Measurements from ENCODE around the gene VSX2. TPM values are rescaled to one million over a fixed set of nuclear protein-coding genes. Genes with fewer than 3 reads are reported as not detected.

VSX2 gene
- total RNA-seq = not detected

DNA sequence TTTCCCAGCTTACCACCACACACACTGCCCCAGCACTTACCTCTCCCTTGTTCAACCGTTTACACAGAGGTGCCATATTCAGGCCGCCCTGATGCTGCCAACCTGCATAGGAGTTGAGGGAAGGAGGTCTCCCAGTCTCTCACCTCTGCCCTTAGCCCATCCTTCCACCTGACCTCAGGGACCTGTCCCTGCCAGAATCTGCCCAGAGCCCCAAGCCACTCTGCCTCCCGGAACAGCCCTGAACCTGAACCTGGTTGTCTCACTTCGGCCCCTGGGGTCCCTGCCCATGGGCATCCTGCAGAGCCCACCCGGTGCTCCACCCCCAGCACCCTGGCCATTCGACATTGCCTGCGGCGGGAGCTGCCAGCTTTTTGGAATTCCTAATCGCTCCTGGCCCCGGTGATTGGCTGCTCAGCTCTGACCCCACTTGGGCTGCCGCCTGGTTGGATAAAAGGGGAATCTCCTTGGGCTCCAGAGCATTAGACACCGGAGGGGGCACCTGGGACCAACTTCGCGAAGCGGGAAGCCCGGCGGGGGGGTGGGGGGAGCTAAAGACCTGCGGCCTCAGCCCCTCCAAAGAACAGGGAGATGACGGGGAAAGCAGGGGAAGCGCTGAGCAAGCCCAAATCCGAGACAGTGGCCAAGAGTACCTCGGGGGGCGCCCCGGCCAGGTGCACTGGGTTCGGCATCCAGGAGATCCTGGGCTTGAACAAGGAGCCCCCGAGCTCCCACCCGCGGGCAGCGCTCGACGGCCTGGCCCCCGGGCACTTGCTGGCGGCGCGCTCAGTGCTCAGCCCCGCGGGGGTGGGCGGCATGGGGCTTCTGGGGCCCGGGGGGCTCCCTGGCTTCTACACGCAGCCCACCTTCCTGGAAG, at the start of gene VSX2:
Gene VSX2, plus strand, starts transcription at position 476 of the 874 bp plus-strand sequence. Its CDS starts 113 bp downstream, at position 589.
- H3K9me3 Mint-ChIP-seq (ENCODE audit: insufficient read depth) = no peaks in the 10 kb centered on the region
- no peak within 1 kb of the TSS for H3K27ac Mint-ChIP-seq
- POLR2A ChIA-PET = interaction anchor here (0.6 kb wide), 2 partner anchors 40 to 325 kb away, joined by 3 read pairs; no protein-coding TSS in a partner anchor
- H3K4me3 Mint-ChIP-seq = no peak within 1 kb of the TSS
- H3K36me3 Mint-ChIP-seq (ENCODE audit: low read depth) = no peaks in the 10 kb centered on the region
- H3K4me1 Mint-ChIP-seq (ENCODE audit: low read depth) = peaks cover 13% of the 10 kb centered on the region
- ATAC-seq (no peak), DNase-seq (no peak)
- H3K27me3 Mint-ChIP-seq (ENCODE audit: low read depth) = peaks cover 68% of the 10 kb centered on the region
- CTCF ChIA-PET = interaction anchor here (1.4 to 2.7 kb wide), 2 partner anchors 12 to 18 kb away, joined by 4 to 10 read pairs; no protein-coding TSS in a partner anchor

DNA sequence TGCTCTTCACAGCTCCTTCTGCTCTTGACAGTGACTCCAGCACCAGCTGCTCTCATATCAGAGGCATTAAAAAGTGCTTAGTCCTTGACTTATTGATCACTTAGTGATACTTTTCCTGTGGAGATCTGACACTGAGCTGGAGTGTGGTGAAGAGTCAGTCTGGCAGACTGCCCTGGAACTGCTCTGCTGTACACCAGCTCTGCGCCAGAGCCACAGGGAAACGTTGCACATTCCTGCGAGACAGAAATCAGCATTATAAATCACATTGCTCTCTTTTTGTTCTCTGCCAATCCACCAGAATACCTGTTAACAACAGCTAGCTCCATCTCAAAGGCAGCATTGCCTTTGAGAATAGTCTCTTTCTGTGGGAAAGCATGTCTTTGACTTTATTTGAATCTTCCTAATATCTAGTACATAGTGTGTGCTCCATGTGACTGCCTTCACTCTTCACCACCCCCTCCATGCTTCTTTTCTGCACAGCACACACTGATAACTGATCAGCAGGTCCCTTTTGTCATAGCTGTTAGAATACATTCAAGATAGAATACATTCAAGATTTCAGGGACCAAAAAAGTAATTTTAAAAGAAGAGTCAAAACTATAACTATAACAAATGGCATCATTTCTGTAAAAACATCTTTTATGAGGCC, 48.2 kb upstream of the VSX2 start:
- no peak overlapping the region for H3K27ac Mint-ChIP-seq
- ChIA-PET POLR2A (no interaction called here), CTCF (interaction anchor here (0.8 kb wide), 1 partner anchor 79 kb away, joined by 3 read pairs; no protein-coding TSS in a partner anchor)
- no peak overlapping the region for H3K4me3 Mint-ChIP-seq
- DNase-seq (no peak), ATAC-seq (no peak)
- H3K9me3 Mint-ChIP-seq (ENCODE audit: insufficient read depth) = no peaks in the 10 kb centered on the region
- no peaks in the 10 kb centered on the region for H3K36me3 Mint-ChIP-seq (ENCODE audit: low read depth)
- H3K27me3 Mint-ChIP-seq (ENCODE audit: low read depth) = no peaks in the 10 kb centered on the region
- no peaks in the 10 kb centered on the region for H3K4me1 Mint-ChIP-seq (ENCODE audit: low read depth)

DNA sequence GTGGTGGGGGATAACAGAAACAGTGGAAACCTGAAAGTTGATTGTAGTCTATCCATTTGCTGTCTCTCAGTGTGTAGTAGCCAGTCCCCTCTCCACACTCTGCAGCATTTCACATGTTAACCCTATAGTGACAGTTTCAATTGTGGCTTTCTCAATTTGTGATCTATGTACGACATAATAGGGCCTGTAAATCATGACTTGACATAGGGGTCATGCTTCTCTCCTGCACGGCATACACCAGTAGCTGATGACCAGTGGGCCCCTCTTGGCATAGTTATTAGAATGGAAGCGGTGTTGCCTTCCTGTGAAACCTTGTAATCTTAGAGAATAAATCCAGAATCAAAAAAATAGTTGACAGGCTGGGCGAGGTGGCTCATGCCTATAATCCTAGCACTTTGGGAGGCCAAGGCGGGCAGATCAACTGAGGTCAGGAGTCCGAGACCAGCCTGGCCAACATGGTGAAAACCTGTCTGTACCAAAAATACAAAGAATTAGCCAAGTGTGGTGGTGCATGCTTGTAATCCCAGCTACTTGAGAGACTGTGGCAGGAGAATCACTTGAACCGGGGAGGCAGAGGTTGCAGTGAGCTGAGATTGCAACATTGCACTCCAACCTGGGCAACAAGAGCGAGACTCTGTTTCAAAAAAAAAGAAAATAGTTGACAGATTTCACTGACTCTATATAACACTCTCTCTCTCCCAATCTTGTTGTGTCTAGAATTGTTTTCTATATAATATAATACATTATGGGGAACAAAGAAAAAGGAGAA, 44.6 kb upstream of the VSX2 start:
- no peak overlapping the region for H3K27ac Mint-ChIP-seq
- H3K27me3 Mint-ChIP-seq (ENCODE audit: low read depth) = no peaks in the 10 kb centered on the region
- H3K9me3 Mint-ChIP-seq (ENCODE audit: insufficient read depth) = no peaks in the 10 kb centered on the region
- ChIA-PET CTCF (interaction anchor here (1.2 kb wide), 1 partner anchor 22 kb away, joined by 4 read pairs; no protein-coding TSS in a partner anchor), POLR2A (no interaction called here)
- no peak for ATAC-seq
- no peak overlapping the region for H3K4me3 Mint-ChIP-seq
- no peak for DNase-seq
- H3K4me1 Mint-ChIP-seq (ENCODE audit: low read depth) = no peaks in the 10 kb centered on the region
- H3K36me3 Mint-ChIP-seq (ENCODE audit: low read depth) = no peaks in the 10 kb centered on the region

DNA sequence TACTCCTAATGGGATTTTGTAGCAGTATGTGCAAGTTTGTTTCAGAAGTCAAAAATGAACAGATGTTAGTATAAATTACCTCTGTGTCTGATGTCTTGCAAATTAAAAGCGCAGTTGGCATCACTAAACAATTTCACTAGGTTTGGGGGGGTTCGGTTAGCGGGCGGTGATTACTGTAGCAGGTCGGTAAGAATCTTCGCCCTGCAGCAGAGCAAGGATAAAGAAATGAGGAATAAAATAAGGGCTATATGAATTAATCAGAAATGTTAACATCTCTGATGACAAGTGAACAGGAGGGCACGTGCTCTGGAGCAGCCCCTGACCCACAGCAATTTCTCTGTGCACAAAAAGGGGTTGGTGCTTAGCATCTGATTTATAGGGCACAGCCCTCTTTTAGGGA, 43.6 kb upstream of the VSX2 start:
- Mint-ChIP-seq H3K27me3 (ENCODE audit: low read depth) (no peaks in the 10 kb centered on the region), H3K36me3 (ENCODE audit: low read depth) (no peaks in the 10 kb centered on the region), H3K4me1 (ENCODE audit: low read depth) (no peaks in the 10 kb centered on the region), H3K4me3 (no peak overlapping the region), H3K27ac (no peak overlapping the region), H3K9me3 (ENCODE audit: insufficient read depth) (no peaks in the 10 kb centered on the region)
- CTCF ChIA-PET = interaction anchor here (1.2 kb wide), 1 partner anchor 21 kb away, joined by 4 read pairs; no protein-coding TSS in a partner anchor
- ATAC-seq (no peak), DNase-seq (no peak)
- POLR2A ChIA-PET = no interaction called here

DNA sequence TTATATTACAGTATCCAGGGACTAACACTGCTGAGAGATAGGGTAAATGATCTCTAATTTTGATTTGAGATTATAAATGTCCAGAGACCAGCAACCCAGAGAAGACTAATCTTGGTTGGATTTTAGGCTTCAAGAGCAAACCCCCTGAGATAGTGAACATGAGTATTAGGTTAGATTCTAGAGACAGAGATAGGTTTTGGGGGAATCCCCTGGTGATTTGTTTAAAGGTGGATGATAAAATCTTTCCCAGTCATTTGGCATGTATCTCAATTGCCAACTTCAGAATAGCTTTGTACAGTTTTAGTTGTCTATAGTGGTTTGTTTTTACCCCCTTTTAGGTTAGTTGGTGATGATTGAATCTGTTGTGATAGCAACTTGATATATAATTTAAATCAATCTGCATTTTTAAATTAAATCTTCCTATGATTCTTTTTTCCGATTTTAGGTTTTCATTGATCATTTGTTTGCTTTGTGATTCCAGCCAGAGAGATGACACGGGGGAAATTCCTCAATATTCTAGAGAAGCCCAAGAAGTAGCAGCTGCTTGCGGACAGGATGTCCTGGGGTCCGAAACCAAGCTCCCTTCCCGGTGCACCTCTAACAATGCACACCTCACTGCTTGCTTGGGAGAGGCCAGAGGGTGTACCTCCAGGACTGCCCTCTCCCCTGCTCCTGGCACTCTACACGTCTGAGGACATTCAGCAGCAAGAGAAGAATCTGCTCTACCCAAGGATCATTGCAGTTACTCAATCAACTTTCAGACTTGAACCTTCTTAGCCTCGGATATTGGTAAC, 40.6 kb upstream of the VSX2 start:
- Mint-ChIP-seq H3K27ac (no peak overlapping the region), H3K36me3 (ENCODE audit: low read depth) (no peaks in the 10 kb centered on the region), H3K4me3 (no peak overlapping the region), H3K27me3 (ENCODE audit: low read depth) (no peaks in the 10 kb centered on the region), H3K4me1 (ENCODE audit: low read depth) (no peaks in the 10 kb centered on the region), H3K9me3 (ENCODE audit: insufficient read depth) (no peaks in the 10 kb centered on the region)
- CTCF ChIA-PET = interaction anchor here (1.2 to 1.4 kb wide), 2 partner anchors 17 to 53 kb away, joined by 3 to 5 read pairs; no protein-coding TSS in a partner anchor
- POLR2A ChIA-PET = no interaction called here
- DNase-seq (no peak), ATAC-seq (no peak)

DNA sequence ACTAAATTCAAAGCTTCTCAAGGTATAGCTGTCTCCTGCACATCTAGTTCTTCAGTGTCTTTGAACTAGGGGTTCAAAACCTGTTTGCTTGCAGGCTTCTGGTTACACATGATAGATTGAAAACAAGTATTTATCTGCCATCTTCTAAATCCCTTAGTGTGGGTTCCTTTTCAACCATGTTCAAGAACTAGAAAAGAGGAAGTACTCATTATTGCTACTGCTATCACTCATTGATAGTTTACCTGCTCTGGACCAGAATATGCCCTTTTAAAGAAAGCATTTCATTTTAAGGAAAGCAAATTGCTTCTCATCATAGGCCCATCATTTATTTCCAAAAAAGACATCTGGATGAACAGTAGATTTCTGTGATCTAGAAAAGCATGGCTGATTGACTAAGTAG, 37.1 kb upstream of the VSX2 start:
- H3K9me3 Mint-ChIP-seq (ENCODE audit: insufficient read depth) = no peaks in the 10 kb centered on the region
- H3K27me3 Mint-ChIP-seq (ENCODE audit: low read depth) = no peaks in the 10 kb centered on the region
- no peaks in the 10 kb centered on the region for H3K4me1 Mint-ChIP-seq (ENCODE audit: low read depth)
- ChIA-PET CTCF (no interaction called here), POLR2A (no interaction called here)
- H3K4me3 Mint-ChIP-seq = no peak overlapping the region
- no peak for ATAC-seq
- DNase-seq = no peak
- no peak overlapping the region for H3K27ac Mint-ChIP-seq
- H3K36me3 Mint-ChIP-seq (ENCODE audit: low read depth) = no peaks in the 10 kb centered on the region

DNA sequence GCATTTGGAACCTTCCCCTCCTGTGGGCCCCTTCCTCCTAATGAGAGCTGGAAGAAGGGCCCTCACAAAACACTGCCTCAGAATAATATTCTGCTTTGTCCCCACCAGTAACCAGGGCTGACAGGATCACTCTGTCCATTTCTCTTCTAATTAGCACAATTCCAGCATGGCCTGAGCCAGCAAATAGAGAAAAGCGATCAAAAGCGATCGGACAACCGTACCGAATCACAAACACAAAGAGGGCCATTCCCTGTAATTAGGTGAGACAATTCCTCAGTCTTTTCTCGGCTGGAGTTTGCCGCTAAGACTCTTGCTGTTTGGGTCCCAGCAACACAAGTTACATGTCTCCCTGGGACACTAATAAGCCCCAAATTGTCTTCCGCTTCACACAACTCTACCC, 35.6 kb upstream of the VSX2 start:
- DNase-seq (no peak), ATAC-seq (no peak)
- CTCF ChIA-PET = no interaction called here
- H3K9me3 Mint-ChIP-seq (ENCODE audit: insufficient read depth) = no peaks in the 10 kb centered on the region
- H3K27me3 Mint-ChIP-seq (ENCODE audit: low read depth) = no peaks in the 10 kb centered on the region
- H3K27ac Mint-ChIP-seq = no peak overlapping the region
- no peaks in the 10 kb centered on the region for H3K36me3 Mint-ChIP-seq (ENCODE audit: low read depth)
- POLR2A ChIA-PET = no interaction called here
- no peaks in the 10 kb centered on the region for H3K4me1 Mint-ChIP-seq (ENCODE audit: low read depth)
- H3K4me3 Mint-ChIP-seq = no peak overlapping the region

DNA sequence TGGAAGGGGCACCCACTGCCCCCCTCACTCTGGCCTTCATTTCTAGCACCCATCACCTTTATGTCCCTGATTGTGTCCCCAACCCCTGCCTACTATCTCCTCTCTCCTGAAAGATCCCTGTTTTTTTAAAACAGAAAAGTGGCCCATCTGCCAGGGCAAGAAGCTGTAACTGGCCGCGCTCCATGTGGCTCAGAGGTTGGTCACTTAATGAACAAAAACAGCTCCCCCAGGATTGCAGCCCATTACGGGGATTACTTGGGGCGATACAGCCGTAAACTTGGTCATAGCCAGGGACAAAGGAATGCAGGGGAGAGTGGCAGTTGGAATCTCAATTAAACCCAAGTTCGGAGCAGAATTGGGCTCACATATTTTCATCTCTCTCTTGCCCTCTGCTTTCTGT, 34.8 kb upstream of the VSX2 start:
- ChIA-PET CTCF (no interaction called here), POLR2A (no interaction called here)
- Mint-ChIP-seq H3K4me3 (no peak overlapping the region), H3K4me1 (ENCODE audit: low read depth) (no peaks in the 10 kb centered on the region), H3K27me3 (ENCODE audit: low read depth) (no peaks in the 10 kb centered on the region), H3K27ac (no peak overlapping the region), H3K9me3 (ENCODE audit: insufficient read depth) (no peaks in the 10 kb centered on the region), H3K36me3 (ENCODE audit: low read depth) (no peaks in the 10 kb centered on the region)
- ATAC-seq (no peak), DNase-seq (no peak)

DNA sequence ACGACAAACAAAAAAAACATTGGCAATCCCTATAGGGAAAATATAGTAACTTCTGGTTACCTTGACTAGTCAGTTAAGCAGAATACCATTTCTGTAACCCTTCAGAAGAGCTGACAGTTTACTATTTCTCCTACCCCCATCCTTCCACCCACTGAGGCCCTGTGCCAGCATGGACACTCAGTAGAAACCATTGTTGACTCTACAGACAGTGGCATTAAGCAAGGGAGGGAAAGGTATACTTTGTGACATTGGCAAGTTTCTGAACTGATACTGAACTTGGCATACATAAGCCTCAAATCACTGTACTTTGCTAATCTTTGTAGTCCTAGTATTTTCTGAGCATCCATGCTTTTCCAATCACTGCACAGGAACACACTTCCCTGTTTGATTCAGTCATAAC, 33.4 kb upstream of the VSX2 start:
- CTCF ChIA-PET = no interaction called here
- H3K9me3 Mint-ChIP-seq (ENCODE audit: insufficient read depth) = no peaks in the 10 kb centered on the region
- POLR2A ChIA-PET = no interaction called here

DNA sequence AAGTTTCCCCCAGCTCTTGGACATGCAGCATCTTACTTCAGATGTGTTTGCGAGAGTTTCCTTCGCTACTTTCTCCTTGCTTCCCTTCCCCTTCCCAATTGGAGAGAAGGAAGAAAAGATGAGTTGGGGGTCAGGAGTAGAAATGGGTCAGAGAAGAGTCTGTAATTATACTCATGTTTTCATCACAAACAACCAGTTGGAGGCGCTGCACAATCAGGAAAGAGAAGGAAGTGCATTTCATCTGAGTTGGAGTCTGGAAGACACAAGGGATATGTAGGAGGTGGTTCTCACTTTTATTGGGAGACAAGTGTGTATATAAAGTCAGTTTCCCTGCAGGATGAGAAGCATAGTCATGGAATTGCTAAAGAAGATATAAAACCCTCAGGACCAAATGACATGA, 31.3 kb upstream of the VSX2 start:
- POLR2A ChIA-PET = no interaction called here
- no peak overlapping the region for H3K4me3 Mint-ChIP-seq
- H3K27me3 Mint-ChIP-seq (ENCODE audit: low read depth) = peaks cover 1% of the 10 kb centered on the region
- H3K4me1 Mint-ChIP-seq (ENCODE audit: low read depth) = no peaks in the 10 kb centered on the region
- CTCF ChIA-PET = interaction anchor here (1.4 kb wide), 1 partner anchor 11 kb away, joined by 4 read pairs; no protein-coding TSS in a partner anchor
- H3K9me3 Mint-ChIP-seq (ENCODE audit: insufficient read depth) = no peaks in the 10 kb centered on the region
- DNase-seq (no peak), ATAC-seq (no peak)
- no peak overlapping the region for H3K27ac Mint-ChIP-seq
- H3K36me3 Mint-ChIP-seq (ENCODE audit: low read depth) = no peaks in the 10 kb centered on the region

More for the DNA sequence above, 33.4 kb upstream of the VSX2 start:
- Mint-ChIP-seq H3K4me3 (no peak overlapping the region), H3K4me1 (ENCODE audit: low read depth) (no peaks in the 10 kb centered on the region), H3K27ac (no peak overlapping the region), H3K36me3 (ENCODE audit: low read depth) (no peaks in the 10 kb centered on the region), H3K27me3 (ENCODE audit: low read depth) (no peaks in the 10 kb centered on the region)
- ATAC-seq (no peak), DNase-seq (no peak)

DNA sequence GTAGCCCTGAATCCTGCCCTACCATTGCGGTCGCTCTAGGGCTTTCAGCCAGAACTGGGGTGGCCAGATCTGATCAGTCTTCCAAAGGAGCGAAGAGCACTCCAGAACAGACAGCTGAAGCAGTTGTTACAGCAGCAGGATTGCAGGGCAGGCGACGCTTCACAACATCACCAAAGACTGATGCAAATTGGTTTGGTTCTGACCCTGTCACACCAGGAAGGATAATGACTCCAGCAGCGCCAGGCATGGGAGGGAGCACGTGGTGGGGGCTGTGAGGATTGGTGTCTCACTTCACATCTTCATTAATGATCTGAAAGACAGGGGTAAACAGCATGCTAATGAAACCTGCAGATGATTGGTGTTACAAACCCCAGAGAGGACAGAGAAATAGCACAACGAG, 30.6 kb upstream of the VSX2 start:
- Mint-ChIP-seq H3K4me1 (ENCODE audit: low read depth) (no peaks in the 10 kb centered on the region), H3K27me3 (ENCODE audit: low read depth) (peaks cover 2% of the 10 kb centered on the region), H3K36me3 (ENCODE audit: low read depth) (no peaks in the 10 kb centered on the region), H3K4me3 (no peak overlapping the region), H3K9me3 (ENCODE audit: insufficient read depth) (no peaks in the 10 kb centered on the region), H3K27ac (no peak overlapping the region)
- CTCF ChIA-PET = interaction anchor here (1.4 kb wide), 2 partner anchors 10 to 49 kb away, joined by 4 to 6 read pairs; no protein-coding TSS in a partner anchor
- POLR2A ChIA-PET = no interaction called here
- DNase-seq = no peak
- no peak for ATAC-seq
